NOMO-1 (cell line): ENCODE data around the gene ABCA5.
A peak's percentile ranks its signal among the peaks of the same experiment; 100 is the strongest.
"Not testable (repeated sequence)": the region's sequence is repeated elsewhere in the genome, so short reads cannot be mapped to it uniquely, and the experiment has no call there.

Experiments used
- DNase-seq, 2 experiments: peaks; one replicate each; lab custom pipeline; 2025; ENCODE audit not compliant: unreplicated experiment in 2 of 2; lab: John Stamatoyannopoulos, UW

Gene ABCA5

GRCh38 chr17:69333561-69333960 is 6.6 kb upstream of the ABCA5 start:
- DNase-seq = peak in 1 of 2 experiments; percentile 4

- no peak for DNase-seq
These were observed 4.8 kb upstream of the ABCA5 start for GRCh38 chr17:69331756-69332155.

GRCh38 chr17:69326377-69327059 is 415 bp downstream of the ABCA5 start:
- DNase-seq = no peak

DNA sequence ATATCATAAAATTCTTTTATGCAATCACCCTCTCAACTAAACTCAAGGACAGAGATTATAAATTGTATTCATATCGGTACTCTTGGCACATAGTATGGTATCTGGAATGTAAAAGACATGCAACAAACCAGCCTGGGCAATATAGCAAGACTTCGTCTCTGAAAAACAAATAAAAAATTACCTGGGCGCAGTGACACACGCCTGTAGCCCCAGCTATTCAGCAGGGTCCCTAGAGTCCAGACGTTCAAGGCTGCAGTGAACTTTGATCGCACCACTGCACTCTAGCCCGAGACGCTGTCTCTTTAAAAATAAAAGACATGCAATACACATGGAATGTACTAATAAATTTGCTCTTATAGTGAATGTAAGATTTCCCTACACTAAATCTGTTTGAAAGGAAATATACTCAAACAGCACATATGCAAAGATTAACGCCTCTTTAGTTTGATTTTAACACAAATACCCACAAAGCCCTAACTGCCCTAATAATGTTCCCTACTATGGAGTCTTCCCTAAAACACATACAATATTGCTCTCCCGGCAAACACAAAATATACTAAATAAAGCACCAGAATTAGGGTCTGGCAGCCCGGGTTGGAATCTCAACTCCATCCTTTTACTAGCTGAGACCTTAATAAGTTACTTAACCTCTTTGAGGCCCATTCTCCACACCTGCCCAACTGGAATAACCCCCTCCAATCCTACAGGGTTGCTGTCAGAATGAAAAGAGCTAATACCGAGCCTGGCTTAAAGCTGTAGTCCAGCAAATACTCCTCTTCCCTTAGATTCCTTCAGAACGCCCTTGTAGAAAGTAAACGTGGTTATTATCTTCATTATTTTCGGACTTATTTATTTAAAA is 1.2 kb downstream of the ABCA5 start:
- no peak for DNase-seq

GRCh38 chr17:69323806-69324205 is 3.1 kb downstream of the ABCA5 start:
- peak; percentile 32 to 66 for DNase-seq

GRCh38 chr17:69320908-69321238 is 6.1 kb downstream of the ABCA5 start:
- no peak for DNase-seq

DNA sequence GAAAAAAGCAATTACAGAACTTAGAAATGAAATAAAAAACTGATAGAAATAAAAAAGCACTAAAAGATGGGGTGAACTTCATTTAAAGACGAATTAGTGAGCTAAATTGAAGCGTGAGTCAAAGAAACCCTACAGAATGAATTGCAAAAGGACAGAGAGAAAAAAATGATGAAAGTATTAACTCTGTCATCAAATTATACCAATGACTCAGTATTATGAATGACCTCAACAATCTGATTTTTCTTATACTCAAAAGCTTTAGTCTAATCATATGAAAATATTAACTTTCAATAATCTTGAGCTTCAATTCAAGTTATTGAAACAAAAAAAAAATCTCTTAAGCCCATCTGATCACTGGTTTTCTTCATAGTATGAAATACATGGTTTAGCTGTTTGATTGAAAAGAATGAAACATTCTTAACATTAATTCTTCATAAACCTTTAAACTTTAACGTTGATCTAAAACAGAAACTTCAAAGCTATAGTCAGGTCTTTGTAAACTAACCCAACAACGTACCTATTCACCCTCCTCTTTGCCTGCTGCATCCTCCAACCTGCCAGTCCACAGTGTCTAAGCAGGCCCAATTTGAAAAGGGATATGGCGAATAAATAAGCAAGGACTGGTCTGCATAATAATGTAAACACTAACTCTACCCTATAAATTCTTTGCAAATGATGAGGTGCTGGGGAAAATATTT is 6.6 kb downstream of the ABCA5 start:
- no peak for DNase-seq

GRCh38 chr17:69317625-69318024 is 9.3 kb downstream of the ABCA5 start:
- DNase-seq = no peak

DNA sequence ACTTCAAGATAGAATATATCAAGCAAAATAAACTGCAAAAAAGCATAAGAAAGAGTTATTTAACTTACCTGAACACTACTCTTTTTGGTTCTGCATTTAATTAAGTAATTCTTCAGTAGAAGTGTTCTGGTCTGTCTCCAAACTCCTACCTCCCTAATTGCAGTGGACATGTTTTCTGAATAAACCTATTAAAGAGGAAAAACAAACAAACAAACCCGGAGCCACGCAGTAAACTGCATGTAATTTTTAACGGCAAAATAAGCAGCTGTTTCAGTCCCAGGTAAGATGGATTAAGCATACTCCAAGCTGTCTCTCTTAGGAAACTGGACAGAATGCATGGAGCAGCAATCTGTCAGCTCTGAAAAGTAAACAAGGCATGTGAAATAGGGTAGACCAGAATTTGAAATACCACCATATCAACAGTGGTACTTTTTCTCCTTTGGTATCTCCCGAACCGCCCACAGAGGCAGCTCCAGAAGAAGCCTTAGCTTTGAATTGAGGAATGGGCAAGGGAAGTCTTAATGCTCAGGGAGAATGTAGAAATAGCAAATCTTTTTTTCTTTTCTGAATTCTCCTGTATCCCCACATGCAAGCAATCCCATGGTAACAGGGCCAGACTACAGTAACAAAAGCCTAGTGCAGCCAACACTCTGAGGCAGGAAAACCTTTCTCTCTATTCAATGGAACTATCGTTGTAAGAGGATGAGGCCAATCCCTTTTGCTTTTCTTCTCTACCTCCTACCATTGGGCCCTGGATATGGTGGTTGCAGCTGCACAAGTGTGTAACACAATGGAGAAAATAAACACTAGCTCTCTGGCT is 12.5 kb downstream of the ABCA5 start:
- no peak for DNase-seq

GRCh38 chr17:69305177-69305576 is 21.8 kb downstream of the ABCA5 start:
- DNase-seq = no peak

DNA sequence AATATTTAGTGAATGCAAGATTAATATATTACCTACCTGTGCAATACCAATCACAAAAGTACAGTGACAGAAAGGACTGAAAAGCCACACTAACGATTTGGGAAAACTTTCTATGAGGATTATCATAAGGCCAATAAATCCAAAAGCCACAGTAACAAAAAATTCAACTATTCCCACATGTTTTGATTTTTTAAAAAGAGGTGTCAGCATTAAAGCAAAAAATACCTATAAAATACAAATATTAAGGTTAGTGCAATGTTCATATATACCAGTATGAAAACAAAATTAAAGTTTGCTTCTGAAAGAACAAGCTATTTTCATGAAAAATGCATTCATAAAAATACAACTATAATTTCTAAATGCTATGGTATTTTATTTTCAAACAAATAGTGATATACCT is 24.3 kb downstream of the ABCA5 start:
- DNase-seq = no peak

GRCh38 chr17:69300222-69300621 is 26.7 kb downstream of the ABCA5 start:
- peak in 1 of 2 experiments; percentile 31 for DNase-seq

GRCh38 chr17:69298120-69298722 is 28.7 kb downstream of the ABCA5 start:
- not testable (repeated sequence) for DNase-seq

- DNase-seq = no peak
These were observed 39.8 kb downstream of the ABCA5 start for GRCh38 chr17:69287168-69287567.

DNA sequence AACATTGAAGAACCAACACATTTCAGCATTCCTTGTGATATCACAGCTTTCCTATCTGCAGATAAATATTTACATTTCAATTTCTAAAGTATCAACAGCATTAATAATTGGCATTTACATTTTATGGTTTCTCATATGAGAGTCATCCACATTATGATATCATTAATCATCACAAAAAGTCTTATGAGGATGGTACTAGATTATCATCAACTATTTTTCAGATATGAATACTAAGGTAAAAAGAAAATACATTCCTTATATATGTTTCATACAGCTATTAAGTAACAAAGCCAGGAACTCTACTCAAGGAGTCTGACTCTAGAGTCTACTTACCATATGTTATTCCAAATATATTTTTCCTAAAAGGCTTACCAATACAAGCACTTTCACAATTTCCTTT is 40.7 kb downstream of the ABCA5 start:
- no peak for DNase-seq

DNA sequence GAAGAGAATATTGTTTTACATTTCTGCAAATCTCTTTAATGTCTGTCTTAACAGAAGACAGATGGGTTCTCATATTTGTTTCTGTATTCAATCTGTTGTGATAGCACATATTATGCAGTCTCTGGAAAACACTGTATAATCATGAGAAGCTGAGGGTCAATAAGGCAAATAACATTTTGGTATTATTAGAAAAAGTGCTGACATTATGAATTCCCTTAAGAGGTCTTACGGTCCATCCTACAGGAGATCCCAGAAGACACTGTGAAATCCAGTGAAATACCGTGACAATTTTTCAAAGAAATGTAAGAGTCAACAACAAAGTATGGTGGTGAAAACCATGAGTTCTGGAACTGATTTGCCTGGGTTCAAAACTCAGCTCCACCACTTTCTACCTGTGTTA is 42.3 kb downstream of the ABCA5 start:
- no peak for DNase-seq

DNA sequence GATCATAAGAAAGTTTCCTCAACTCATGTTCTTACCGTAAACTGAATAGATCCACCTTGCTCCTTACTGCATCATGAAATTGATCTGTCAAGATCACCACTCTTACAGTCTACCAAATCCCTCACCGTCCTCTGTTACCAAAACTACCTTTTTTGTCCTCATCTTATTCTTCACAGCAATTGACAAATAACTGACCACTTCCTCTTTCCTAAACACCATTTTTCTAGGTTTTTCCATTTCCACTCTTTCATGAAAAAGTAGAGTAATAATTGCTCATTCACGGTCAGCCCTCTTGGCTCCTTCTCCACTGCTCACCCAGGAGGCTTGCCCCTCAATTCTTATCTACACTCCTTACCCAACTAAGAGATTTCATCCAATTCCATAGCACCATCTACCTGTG is 44.9 kb downstream of the ABCA5 start:
- peak in 1 of 2 experiments; percentile 46 for DNase-seq

GRCh38 chr17:69276279-69276678 is 50.7 kb downstream of the ABCA5 start:
- not testable (repeated sequence) for DNase-seq

- DNase-seq = no peak
These were observed 51.2 kb downstream of the ABCA5 start for GRCh38 chr17:69275751-69276150.

DNA sequence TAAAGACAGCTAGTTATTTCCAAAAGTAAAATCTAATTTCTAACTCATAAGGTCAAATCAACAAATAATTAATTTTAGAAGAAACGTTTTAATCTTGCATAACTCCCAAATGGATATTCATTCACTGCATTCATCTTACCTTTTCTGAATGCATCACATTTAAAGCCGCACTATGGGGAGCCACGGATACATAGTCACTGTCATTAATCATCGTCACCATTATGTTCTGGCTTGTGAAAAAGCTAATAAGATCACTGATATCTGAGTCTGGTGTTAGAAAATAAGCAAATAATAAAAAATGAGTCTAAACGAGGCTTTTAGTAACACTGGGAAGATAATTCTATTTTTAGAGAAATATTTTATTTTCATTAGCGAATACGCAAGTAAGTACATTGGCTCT is 55.9 kb downstream of the ABCA5 start:
- DNase-seq = no peak
